ENCODE results near the gene PLTP. TPM values are rescaled to one million over a fixed set of nuclear protein-coding genes. Genes with fewer than 3 reads are reported as not detected.
A peak's percentile ranks its signal among the peaks of the same experiment; 100 is the strongest.

The PLTP gene
- total and polyA plus RNA-seq, 2 donors (not counting 3 experiments of a cell fraction or from before 2014, with no cell fraction given) = 62.1 to 118 TPM

DNA sequence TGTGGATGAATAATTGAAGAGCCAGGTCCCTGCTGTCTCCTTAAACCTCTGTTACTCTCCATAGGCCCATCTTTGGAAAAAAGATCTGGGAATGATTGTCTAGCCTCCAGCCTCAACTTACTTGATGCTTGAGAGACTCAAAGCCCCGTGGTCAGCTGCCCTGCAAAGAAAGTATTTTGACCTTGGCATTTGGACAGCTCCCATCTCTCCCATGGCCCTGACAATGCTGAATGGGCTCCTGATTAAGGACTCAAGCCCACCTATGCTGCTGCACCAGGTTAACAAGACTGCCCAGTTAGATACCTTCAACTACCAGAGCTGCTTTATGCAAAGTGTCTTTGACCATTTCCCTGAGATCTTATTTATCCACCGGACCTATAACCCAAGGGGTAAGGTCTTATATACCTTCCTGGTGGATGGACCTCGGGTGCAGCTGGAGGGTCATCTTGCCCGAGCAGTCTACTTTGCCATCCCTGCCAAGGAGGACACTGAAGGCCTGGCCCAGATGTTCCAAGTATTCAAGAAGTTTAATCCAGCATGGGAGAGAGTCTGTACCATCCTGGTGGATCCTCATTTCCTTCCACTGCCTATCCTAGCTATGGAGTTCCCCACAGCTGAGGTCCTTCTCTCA lies 29.4 kb downstream of the PLTP start:
- H4K20me1 ChIP-seq (replicated peaks; ENCODE audit: control insufficient read depth, extremely low read depth, insufficient read depth, low read length) = no peaks in the 10 kb centered on the region
- FAIRE-seq (no peak), DNase-seq (ENCODE audit: low read depth, low spot score) (no peak)
- H3K27ac ChIP-seq (ENCODE audit: insufficient read depth, low read depth, low read length) = no peak overlapping the region
- H3K36me3 ChIP-seq (ENCODE audit: control insufficient read depth in 2 of 2, extremely low read depth in 1 of 2, insufficient read depth in 2 of 2, low read length in 2 of 2) = peaks cover 4 to 23% of the 10 kb centered on the region in 2 experiments
- H3K9me3 ChIP-seq (replicated peaks; ENCODE audit: control insufficient read depth, insufficient read depth, low read length) = no peaks in the 10 kb centered on the region
- H3K79me2 ChIP-seq (ENCODE audit: control insufficient read depth, insufficient read depth, low read length) = peaks cover 24% of the 10 kb centered on the region
- intact Hi-C loops (cut with micrococcal nuclease) (no loop called here), dilution Hi-C loops (cut with MboI; ENCODE audit: extremely low pct_ligation_motif_present, low sequenced_read_pairs) (no loop called here)
- no peaks in the 10 kb centered on the region for H3K27me3 ChIP-seq (ENCODE audit: control insufficient read depth in 2 of 2, insufficient read depth in 2 of 2, low read length in 2 of 2)
- peaks cover 11% of the 10 kb centered on the region for H3K4me1 ChIP-seq (ENCODE audit: control insufficient read depth, extremely low read depth, insufficient read depth, low read length)
- TF ChIP-seq, protein P1, sequence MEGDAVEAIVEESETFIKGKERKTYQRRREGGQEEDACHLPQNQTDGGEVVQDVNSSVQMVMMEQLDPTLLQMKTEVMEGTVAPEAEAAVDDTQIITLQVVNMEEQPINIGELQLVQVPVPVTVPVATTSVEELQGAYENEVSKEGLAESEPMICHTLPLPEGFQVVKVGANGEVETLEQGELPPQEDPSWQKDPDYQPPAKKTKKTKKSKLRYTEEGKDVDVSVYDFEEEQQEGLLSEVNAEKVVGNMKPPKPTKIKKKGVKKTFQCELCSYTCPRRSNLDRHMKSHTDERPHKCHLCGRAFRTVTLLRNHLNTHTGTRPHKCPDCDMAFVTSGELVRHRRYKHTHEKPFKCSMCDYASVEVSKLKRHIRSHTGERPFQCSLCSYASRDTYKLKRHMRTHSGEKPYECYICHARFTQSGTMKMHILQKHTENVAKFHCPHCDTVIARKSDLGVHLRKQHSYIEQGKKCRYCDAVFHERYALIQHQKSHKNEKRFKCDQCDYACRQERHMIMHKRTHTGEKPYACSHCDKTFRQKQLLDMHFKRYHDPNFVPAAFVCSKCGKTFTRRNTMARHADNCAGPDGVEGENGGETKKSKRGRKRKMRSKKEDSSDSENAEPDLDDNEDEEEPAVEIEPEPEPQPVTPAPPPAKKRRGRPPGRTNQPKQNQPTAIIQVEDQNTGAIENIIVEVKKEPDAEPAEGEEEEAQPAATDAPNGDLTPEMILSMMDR (IDR thresholded peaks at IDR 0.05; ENCODE audit: extremely low read depth in 1 of 2, insufficient read depth in 1 of 2, low read depth in 1 of 2, low read length in 2 of 2) = no peak
- no peak overlapping the region for H3K9ac ChIP-seq (replicated peaks; ENCODE audit: extremely low read depth, insufficient read depth, low read length)
- H3K4me2 ChIP-seq (ENCODE audit: insufficient read depth, low read length) = no peak overlapping the region
- H3K4me3 ChIP-seq (replicated peaks in 1 of 3; ENCODE audit: insufficient read depth in 1 of 3, low read depth in 1 of 3, low read length in 3 of 3) = no peak overlapping the region
- no peaks in the 10 kb centered on the region for H3K9me1 ChIP-seq (replicated peaks; ENCODE audit: control insufficient read depth, extremely low read depth, insufficient read depth, low read length)
- ChIA-PET POLR2A (interaction anchor here (0.7 to 2.3 kb wide), 2 partner anchors 52 to 53 kb away, joined by 4 to 12 read pairs; partner anchors contain the start of gene PCIF1), CTCF (interaction anchor here (0.9 to 1.2 kb wide), 2 partner anchors 27 to 33 kb away, joined by 3 read pairs; no protein-coding TSS in a partner anchor)
- H2AFZ ChIP-seq (ENCODE audit: low read depth, low read length) = no peak overlapping the region
- no TSS peak for BruUV-seq (replicated peaks)

DNA sequence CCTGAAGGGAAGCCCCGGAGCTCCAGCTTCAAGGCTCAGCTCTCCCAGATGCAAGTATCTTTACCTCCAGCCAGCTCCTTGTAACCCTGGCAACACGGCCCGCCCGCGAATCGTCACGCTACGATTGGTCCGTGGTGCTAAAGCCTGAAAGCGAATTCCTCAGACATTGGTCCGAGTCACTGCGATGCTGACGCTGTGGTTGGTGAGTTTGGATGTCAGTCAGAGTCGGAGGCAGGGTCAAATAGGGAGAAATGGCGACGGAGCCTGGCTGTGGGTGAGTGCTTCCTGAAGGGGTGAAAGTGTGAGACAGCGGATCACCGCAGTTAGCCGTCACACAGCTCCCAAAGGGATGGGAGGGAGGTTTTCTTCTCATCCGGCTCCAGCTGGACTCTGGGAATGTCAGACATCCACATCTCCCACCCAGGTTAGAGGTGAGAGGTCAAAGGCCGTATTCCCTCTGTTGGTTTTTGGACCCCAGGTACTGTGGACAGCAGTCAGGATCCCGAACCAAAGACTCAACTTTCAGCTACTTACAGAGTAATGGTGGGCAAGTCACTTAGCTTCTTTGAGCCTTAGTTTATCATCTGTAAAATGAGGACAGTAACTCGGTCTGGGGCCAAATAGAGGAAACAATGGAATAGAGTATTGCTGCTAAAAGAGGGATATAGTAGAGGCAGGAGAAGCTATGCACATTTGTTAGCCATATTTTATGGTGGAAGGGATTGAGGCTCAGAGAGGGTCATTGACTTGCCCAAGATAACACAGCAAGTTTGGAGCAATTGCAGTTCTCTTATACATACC lies 30.8 kb downstream of the PLTP start, which contains the start of gene ZSWIM1:
Gene ZSWIM1 (plus strand): TSS at position 240 of the 801 bp plus-strand sequence. CDS start 1,366 bp downstream, outside the sequence.
- dilution Hi-C loops (cut with MboI; ENCODE audit: extremely low pct_ligation_motif_present, low sequenced_read_pairs) = no loop called here
- BruUV-seq (replicated peaks) = TSS peak; percentile 61
- peak; percentile 95 for TF ChIP-seq POLR2A (IDR thresholded peaks at IDR 0.05; ENCODE audit: low read depth, low read length)
- TF ChIP-seq, protein P2, sequence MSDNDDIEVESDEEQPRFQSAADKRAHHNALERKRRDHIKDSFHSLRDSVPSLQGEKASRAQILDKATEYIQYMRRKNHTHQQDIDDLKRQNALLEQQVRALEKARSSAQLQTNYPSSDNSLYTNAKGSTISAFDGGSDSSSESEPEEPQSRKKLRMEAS (IDR thresholded peaks at IDR 0.05; ENCODE audit: insufficient read depth, insufficient read length) = no peak
- peak; percentile 88 for TF ChIP-seq POLR2AphosphoS5 (IDR thresholded peaks at IDR 0.05; ENCODE audit: insufficient read depth, low read depth, low read length)

More for the DNA sequence above, 30.8 kb downstream of the PLTP start, which contains the start of gene ZSWIM1:
- Histone ChIP-seq H3K9ac (replicated peaks; ENCODE audit: extremely low read depth, insufficient read depth, low read length) (peak within 1 kb of the TSS; percentile 85), H3K4me2 (ENCODE audit: insufficient read depth, low read length) (peak within 1 kb of the TSS; percentile 88), H3K4me1 (ENCODE audit: control insufficient read depth, extremely low read depth, insufficient read depth, low read length) (peaks cover 11% of the 10 kb centered on the region), H3K36me3 (ENCODE audit: control insufficient read depth in 2 of 2, extremely low read depth in 1 of 2, insufficient read depth in 2 of 2, low read length in 2 of 2) (peaks cover 4 to 26% of the 10 kb centered on the region in 2 experiments), H3K79me2 (ENCODE audit: control insufficient read depth, insufficient read depth, low read length) (peaks cover 24% of the 10 kb centered on the region), H3K9me1 (replicated peaks; ENCODE audit: control insufficient read depth, extremely low read depth, insufficient read depth, low read length) (no peaks in the 10 kb centered on the region), H3K27me3 (ENCODE audit: control insufficient read depth in 2 of 2, insufficient read depth in 2 of 2, low read length in 2 of 2) (no peaks in the 10 kb centered on the region), H4K20me1 (replicated peaks; ENCODE audit: control insufficient read depth, extremely low read depth, insufficient read depth, low read length) (no peaks in the 10 kb centered on the region), H3K27ac (ENCODE audit: insufficient read depth, low read depth, low read length) (peak within 1 kb of the TSS; percentile 66), H3K4me3 (replicated peaks in 1 of 3; ENCODE audit: insufficient read depth in 1 of 3, low read depth in 1 of 3, low read length in 3 of 3) (peak within 1 kb of the TSS; percentile 51 to 93 (median 89)), H3K9me3 (replicated peaks; ENCODE audit: control insufficient read depth, insufficient read depth, low read length) (no peaks in the 10 kb centered on the region), H2AFZ (ENCODE audit: low read depth, low read length) (peak within 1 kb of the TSS; percentile 62)
- DNase-seq (ENCODE audit: low read depth, low spot score) = peak; percentile 100
- CTCF ChIA-PET = interaction anchor here (0.6 to 2.1 kb wide), 9 partner anchors 9 to 90 kb away, joined by 3 to 24 read pairs (median 3); partner anchors contain the start of genes CTSA and NEURL2
- intact Hi-C loops (cut with micrococcal nuclease) = loop anchor here (1.0 to 2.0 kb wide), 2 partner anchors 24 to 54 kb away; partner anchors contain the start of genes ACOT8, PCIF1 and ZSWIM3
- peak; percentile 100 for FAIRE-seq
- POLR2A ChIA-PET = interaction anchor here (0.8 to 2.3 kb wide), 4 partner anchors 9 to 53 kb away, joined by 7 to 12 read pairs (median 9); partner anchors contain the start of genes ACOT8 and PCIF1
